ENCODE results near the gene CASZ1. TPM values are rescaled to one million over a fixed set of nuclear protein-coding genes. Genes with fewer than 3 reads are reported as not detected.

The CASZ1 gene
- total and polyA plus RNA-seq, 2 donors (not counting 3 experiments of a cell fraction or from before 2014, with no cell fraction given): 1.5 to 5.2 TPM

GRCh38 chr1:10739589-10739988 is 56.9 kb downstream of the CASZ1 start:
- BruUV-seq (replicated peaks): no TSS peak
- H3K27me3 ChIP-seq (ENCODE audit: control insufficient read depth in 2 of 2, insufficient read depth in 2 of 2, low read length in 2 of 2): no peaks in the 10 kb centered on the region
- no peaks in the 10 kb centered on the region for H3K9me3 ChIP-seq (replicated peaks; ENCODE audit: control insufficient read depth, insufficient read depth, low read length)
- no peaks in the 10 kb centered on the region for H3K79me2 ChIP-seq (ENCODE audit: control insufficient read depth, insufficient read depth, low read length)
- no peaks in the 10 kb centered on the region for H3K9me1 ChIP-seq (replicated peaks; ENCODE audit: control insufficient read depth, extremely low read depth, insufficient read depth, low read length)
- H3K27ac ChIP-seq (ENCODE audit: insufficient read depth, low read depth, low read length): no peak overlapping the region
- H3K4me2 ChIP-seq (ENCODE audit: insufficient read depth, low read length): no peak overlapping the region
- H3K4me1 ChIP-seq (ENCODE audit: control insufficient read depth, extremely low read depth, insufficient read depth, low read length): no peaks in the 10 kb centered on the region
- dilution Hi-C loops (cut with MboI; ENCODE audit: extremely low pct_ligation_motif_present, low sequenced_read_pairs) (no loop called here), intact Hi-C loops (cut with micrococcal nuclease) (no loop called here)
- no peaks in the 10 kb centered on the region for H3K36me3 ChIP-seq (ENCODE audit: control insufficient read depth in 2 of 2, extremely low read depth in 1 of 2, insufficient read depth in 2 of 2, low read length in 2 of 2)
- no peak overlapping the region for H3K9ac ChIP-seq (replicated peaks; ENCODE audit: extremely low read depth, insufficient read depth, low read length)
- no peak overlapping the region for H2AFZ ChIP-seq (ENCODE audit: low read depth, low read length)
- no peak for DNase-seq (ENCODE audit: low read depth, low spot score)
- ChIA-PET POLR2A (no interaction called here), CTCF (no interaction called here)
- FAIRE-seq: no peak
- H4K20me1 ChIP-seq (replicated peaks; ENCODE audit: control insufficient read depth, extremely low read depth, insufficient read depth, low read length): no peaks in the 10 kb centered on the region
- H3K4me3 ChIP-seq (replicated peaks in 1 of 3; ENCODE audit: insufficient read depth in 1 of 3, low read depth in 1 of 3, low read length in 3 of 3): no peak overlapping the region
- no peak for TF ChIP-seq FOS (IDR thresholded peaks at IDR 0.05; ENCODE audit: borderline replicate concordance, insufficient read depth, low read length)
- TF ChIP-seq JUN (IDR thresholded peaks at IDR 0.05; ENCODE audit: borderline replicate concordance, insufficient read depth, insufficient read length, low read depth): no peak
- no peak for TF ChIP-seq EZH2 (IDR thresholded peaks at IDR 0.05; ENCODE audit: borderline replicate concordance, low read depth, low read length, severe bottlenecking)
- TF ChIP-seq POLR2AphosphoS5 (IDR thresholded peaks at IDR 0.05; ENCODE audit: insufficient read depth, low read depth, low read length): no peak
- no peak for TF ChIP-seq GATA2 (IDR thresholded peaks at IDR 0.05; ENCODE audit: insufficient read depth, insufficient read length, low read depth, low read length)
- TF ChIP-seq MYC (IDR thresholded peaks at IDR 0.05; ENCODE audit: low read depth, low read length): no peak
- TF ChIP-seq MAX (IDR thresholded peaks at IDR 0.05; ENCODE audit: insufficient read depth, insufficient read length): no peak
- no peak for TF ChIP-seq POLR2A (IDR thresholded peaks at IDR 0.05; ENCODE audit: low read depth, low read length)
